PC-3 (cell line): ENCODE data around the gene AKAP8L. TPM values are rescaled to one million over a fixed set of nuclear protein-coding genes. Genes with fewer than 3 reads are reported as not detected.
A peak's percentile ranks its signal among the peaks of the same experiment; 100 is the strongest.

Experiments used
- ATAC-seq: fragments of 200-7000 bp; cut with Tn5 transposase; 2 replicates; pipeline ENCODE4 v1.9.1; 2020; ENCODE audit warnings: mild to moderate bottlenecking, moderate library complexity
- BruUV-seq: library from RNA; stranded (reverse); fragments of 400-500 nt; replicated peaks from 2 replicates; lab custom pipeline; 2021; lab: Mats Ljungman, UMichigan
- CTCF ChIA-PET: fragments of 300-600 bp; sonication (Branson Sonifier 250); formaldehyde crosslinking; loops from one replicate; lab custom pipeline; 2022; ENCODE audit warnings: antibody characterized with exemption; lab: Charles Lee
- POLR2A ChIA-PET: fragments of 300-600 bp; sonication (Branson Sonifier 250); formaldehyde crosslinking; loops from one replicate; lab custom pipeline; 2022; ENCODE audit warnings: antibody characterized with exemption; ENCODE audit not compliant: unreplicated experiment; lab: Charles Lee
- DNase-seq: peaks from one replicate; pipeline ENCODE4 v3.0.0-alpha.2; 2015
- H2AFZ ChIP-seq: fragments of 300-600 bp; sonication (generic); 2 replicates; pipeline ENCODE4 v1.6.0; 2016; ENCODE audit warnings: antibody characterized with exemption, low read length
- H3F3A ChIP-seq: fragments of 300-600 bp; sonication (generic); one replicate; pipeline ENCODE4 v1.6.0; 2017; ENCODE audit warnings: antibody characterized with exemption, low read length, control low read depth, mild to moderate bottlenecking; ENCODE audit not compliant: unreplicated experiment
- H3K27ac ChIP-seq: fragments of 300-600 bp; sonication (generic); 2 replicates; pipeline ENCODE4 v1.5.1; 2016; ENCODE audit warnings: mild to moderate bottlenecking, low read length
- H3K27me3 ChIP-seq: fragments of 300-600 bp; sonication (generic); 2 replicates; pipeline ENCODE4 v1.6.1; 2016; ENCODE audit warnings: low read length, mixed read lengths
- H3K36me3 ChIP-seq: fragments of 300-600 bp; sonication (generic); 2 replicates; pipeline ENCODE4 v1.6.1; 2016; ENCODE audit warnings: low read depth, mixed run types, low read length, mixed read lengths
- H3K4me1 ChIP-seq: fragments of 300-600 bp; sonication (generic); 2 replicates; pipeline ENCODE4 v1.5.1; 2016; ENCODE audit warnings: low read length; ENCODE audit not compliant: insufficient read depth
- H3K4me2 ChIP-seq: fragments of 300-600 bp; sonication (generic); 2 replicates; pipeline ENCODE4 v1.6.0; 2016; ENCODE audit warnings: low read length
- H3K4me3 ChIP-seq: fragments of 300-600 bp; sonication (generic); 2 replicates; pipeline ENCODE4 v1.5.1; 2016; ENCODE audit warnings: mild to moderate bottlenecking, low read length, mixed read lengths
- H3K79me2 ChIP-seq: fragments of 300-600 bp; sonication (generic); 2 replicates; pipeline ENCODE4 v1.6.1; 2017; ENCODE audit warnings: low read length, mixed read lengths
- H3K9ac ChIP-seq: fragments of 300-600 bp; sonication (generic); 2 replicates; pipeline ENCODE4 v1.6.0; 2016; ENCODE audit warnings: mild to moderate bottlenecking, low read length
- H3K9me2 ChIP-seq: fragments of 300-600 bp; sonication (generic); replicated peaks from 2 replicates; pipeline ENCODE4 v1.6.1; 2016; ENCODE audit warnings: mixed run types, low read length, mixed read lengths
- H3K9me3 ChIP-seq: fragments of 300-600 bp; sonication (generic); 2 replicates; pipeline ENCODE4 v1.6.1; 2016; ENCODE audit warnings: low read length, mixed read lengths
- H4K20me1 ChIP-seq: fragments of 300-600 bp; sonication (generic); 2 replicates; pipeline ENCODE4 v1.6.1; 2016; ENCODE audit warnings: low read length, mixed read lengths
- EZH2 ChIP-seq: fragments of 300-600 bp; sonication (generic); IDR thresholded peaks from one replicate; pipeline ENCODE4 v1.6.1; 2017; ENCODE audit warnings: antibody characterized with exemption, mild to moderate bottlenecking, low read length; ENCODE audit not compliant: unreplicated experiment
- EZH2phosphoT487 ChIP-seq: fragments of 300-600 bp; sonication (generic); IDR thresholded peaks from 2 replicates; pipeline ENCODE4 v1.6.1; 2018; ENCODE audit warnings: mild to moderate bottlenecking, antibody characterized with exemption, low read length, borderline replicate concordance
- intact Hi-C: fragments of 100-400 bp; cut with micrococcal nuclease; formaldehyde crosslinking; loops from 2 replicates; pipeline ENCODE4 v1.9.0; 2023
- total RNA-seq: library from RNA; depleted of rRNA; stranded (reverse); fragments of >200 nt; gene quantifications from 2 replicates; pipeline ENCODE4 v1.2.3, GENCODE V29; 2014
- TF ChIP-seq, protein P1 (sequence below): fragments of 300-600 bp; sonication (generic); conservative IDR thresholded peaks from 2 replicates; pipeline ENCODE4 v1.5.1; 2017; ENCODE audit warnings: antibody characterized with exemption, low read depth, mild to moderate bottlenecking, low read length

The AKAP8L gene
- total RNA-seq, 1 experiment from 2014 or later, result 97.9 TPM

DNA sequence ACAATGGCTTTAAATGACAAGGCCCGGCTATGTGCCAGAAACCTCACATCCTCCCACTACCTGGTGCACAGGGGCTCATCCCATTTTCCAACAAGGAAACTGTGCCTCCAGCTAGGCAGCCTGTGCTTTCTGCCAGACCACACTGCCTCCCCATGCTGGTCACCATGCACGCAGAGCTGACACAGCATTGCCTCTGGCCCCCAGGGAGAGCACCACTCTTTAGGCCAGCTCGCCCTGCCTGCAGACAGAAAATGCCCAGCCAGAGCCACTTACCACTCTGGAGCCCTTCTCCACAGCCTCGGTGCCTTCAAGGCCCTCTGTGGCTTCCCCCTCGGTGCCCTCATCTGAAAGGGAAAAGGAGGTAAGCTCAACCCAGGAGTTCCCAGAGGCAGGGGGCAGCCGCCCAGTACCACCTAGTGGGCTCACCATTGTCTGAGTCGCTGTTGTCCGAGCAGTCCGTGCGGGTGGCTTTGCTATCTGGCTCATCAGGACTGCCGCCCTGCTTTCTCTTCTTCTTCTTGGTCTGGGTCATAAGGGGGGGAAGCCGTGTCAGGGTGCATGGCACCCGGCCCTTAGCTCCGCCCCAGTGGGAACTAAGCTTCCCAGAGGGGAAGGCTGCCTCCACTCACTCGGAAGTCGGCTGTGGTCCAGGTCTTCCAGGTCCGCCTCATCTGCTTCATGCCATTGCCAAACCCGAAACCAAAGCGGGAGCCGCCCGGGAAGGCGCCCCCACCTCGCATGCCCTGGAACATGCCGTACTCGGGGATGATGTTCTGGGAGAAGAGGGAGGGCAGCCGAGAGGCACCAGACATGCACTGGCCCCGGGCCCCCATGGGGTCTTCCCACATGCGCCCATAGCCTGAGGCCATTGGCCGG lies 18.0 kb downstream of the AKAP8L start:
- TF ChIP-seq, protein P1, sequence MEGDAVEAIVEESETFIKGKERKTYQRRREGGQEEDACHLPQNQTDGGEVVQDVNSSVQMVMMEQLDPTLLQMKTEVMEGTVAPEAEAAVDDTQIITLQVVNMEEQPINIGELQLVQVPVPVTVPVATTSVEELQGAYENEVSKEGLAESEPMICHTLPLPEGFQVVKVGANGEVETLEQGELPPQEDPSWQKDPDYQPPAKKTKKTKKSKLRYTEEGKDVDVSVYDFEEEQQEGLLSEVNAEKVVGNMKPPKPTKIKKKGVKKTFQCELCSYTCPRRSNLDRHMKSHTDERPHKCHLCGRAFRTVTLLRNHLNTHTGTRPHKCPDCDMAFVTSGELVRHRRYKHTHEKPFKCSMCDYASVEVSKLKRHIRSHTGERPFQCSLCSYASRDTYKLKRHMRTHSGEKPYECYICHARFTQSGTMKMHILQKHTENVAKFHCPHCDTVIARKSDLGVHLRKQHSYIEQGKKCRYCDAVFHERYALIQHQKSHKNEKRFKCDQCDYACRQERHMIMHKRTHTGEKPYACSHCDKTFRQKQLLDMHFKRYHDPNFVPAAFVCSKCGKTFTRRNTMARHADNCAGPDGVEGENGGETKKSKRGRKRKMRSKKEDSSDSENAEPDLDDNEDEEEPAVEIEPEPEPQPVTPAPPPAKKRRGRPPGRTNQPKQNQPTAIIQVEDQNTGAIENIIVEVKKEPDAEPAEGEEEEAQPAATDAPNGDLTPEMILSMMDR, result no peak
- POLR2A ChIA-PET, result no interaction called here
- no peak overlapping the region for H3K4me3 ChIP-seq
- no peaks in the 10 kb centered on the region for H3K4me1 ChIP-seq
- no peak for DNase-seq
- intact Hi-C loops, result no loop called here
- no peaks in the 10 kb centered on the region for H3F3A ChIP-seq
- H4K20me1 ChIP-seq, result peaks cover 26% of the 10 kb centered on the region
- H3K9me3 ChIP-seq, result no peaks in the 10 kb centered on the region
- CTCF ChIA-PET, result no interaction called here
- H3K79me2 ChIP-seq, result peaks cover 41% of the 10 kb centered on the region
- ATAC-seq, result no peak
- H3K9ac ChIP-seq, result no peak overlapping the region
- peaks cover 42% of the 10 kb centered on the region for H3K36me3 ChIP-seq
- no peaks in the 10 kb centered on the region for H3K27me3 ChIP-seq
- H3K4me2 ChIP-seq, result no peak overlapping the region
- H2AFZ ChIP-seq, result no peak overlapping the region
- TSS peak; percentile 33 for BruUV-seq
- H3K27ac ChIP-seq, result no peak overlapping the region
- no peaks in the 10 kb centered on the region for H3K9me2 ChIP-seq

DNA sequence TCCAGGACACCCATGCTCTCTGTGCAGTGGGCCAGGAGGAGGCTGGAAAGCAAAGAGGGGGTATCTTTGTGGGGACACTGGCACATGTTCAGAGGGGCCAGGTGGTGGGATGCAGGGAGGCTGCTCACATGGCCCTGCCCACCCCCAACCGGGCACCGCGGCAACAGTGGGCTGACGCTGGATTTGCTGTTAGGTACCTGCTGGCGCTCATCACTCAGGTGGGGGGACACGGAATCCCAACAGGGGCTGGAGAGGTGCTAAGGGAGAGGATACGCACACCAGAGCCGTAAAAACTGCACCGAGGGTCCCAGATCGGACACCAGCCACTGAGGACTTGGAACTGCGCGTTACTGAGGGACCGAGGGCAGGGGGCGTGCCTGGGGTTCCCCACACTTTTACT lies 19.2 kb downstream of the AKAP8L start:
- Histone ChIP-seq H3K79me2 (peaks cover 30% of the 10 kb centered on the region), H4K20me1 (peaks cover 22% of the 10 kb centered on the region), H3K4me3 (no peak overlapping the region), H3K27me3 (no peaks in the 10 kb centered on the region), H3K9me3 (no peaks in the 10 kb centered on the region), H2AFZ (no peak overlapping the region), H3K4me1 (no peaks in the 10 kb centered on the region), H3K9ac (no peak overlapping the region), H3K9me2 (no peaks in the 10 kb centered on the region), H3K36me3 (peaks cover 42% of the 10 kb centered on the region), H3K27ac (no peak overlapping the region), H3F3A (no peaks in the 10 kb centered on the region), H3K4me2 (no peak overlapping the region)
- intact Hi-C loops, result no loop called here
- BruUV-seq, result no TSS peak
- CTCF ChIA-PET, result no interaction called here
- ATAC-seq (no peak), DNase-seq (no peak)
- TF ChIP-seq EZH2phosphoT487 (no peak), EZH2 (no peak)
- TF ChIP-seq, protein P1, result no peak
- POLR2A ChIA-PET, result no interaction called here

GRCh38 chr19:15399234-15399515 lies 19.6 kb downstream of the AKAP8L start:
- Histone ChIP-seq H3K9me2 (no peaks in the 10 kb centered on the region), H2AFZ (no peak overlapping the region), H3K79me2 (peaks cover 25% of the 10 kb centered on the region), H3F3A (no peaks in the 10 kb centered on the region), H3K36me3 (peaks cover 45% of the 10 kb centered on the region), H3K4me3 (no peak overlapping the region), H3K27ac (no peak overlapping the region), H3K9ac (no peak overlapping the region), H3K4me1 (no peaks in the 10 kb centered on the region), H3K9me3 (no peaks in the 10 kb centered on the region), H4K20me1 (peaks cover 18% of the 10 kb centered on the region), H3K4me2 (no peak overlapping the region), H3K27me3 (no peaks in the 10 kb centered on the region)
- POLR2A ChIA-PET, result no interaction called here
- TF ChIP-seq EZH2 (no peak), EZH2phosphoT487 (no peak)
- TF ChIP-seq, protein P1, result no peak
- BruUV-seq, result no TSS peak
- ATAC-seq, result no peak
- CTCF ChIA-PET, result no interaction called here
- DNase-seq, result no peak
- intact Hi-C loops, result no loop called here
